Thyroid gland (tissue), 4 donors: ENCODE results near the gene BTBD9.

ENCODE experiments used
- CTCF ChIP-seq, 6 experiments: fragments of 200-600 bp in 3 of 6; fragments of 450-650 bp in 3 of 6; sonication (generic) in 3 of 6; IDR thresholded peaks; one replicate each; pipeline ENCODE4 v1.5.1; 2016 to 2019; ENCODE audit warnings: antibody characterized with exemption in 6 of 6, mild to moderate bottlenecking in 2 of 6, inconsistent platforms in 1 of 6, moderate library complexity in 1 of 6
- POLR2A ChIP-seq, 2 donors: fragments of 450-650 bp; IDR thresholded peaks; one replicate each; pipeline ENCODE4 v1.6.1; 2017; ENCODE audit warnings: antibody characterized with exemption in 2 of 2, mild to moderate bottlenecking in 2 of 2, moderate library complexity in 1 of 2

GRCh38 chr6:38177882-38178583 is 461.7 kb downstream of the BTBD9 start:
- TF ChIP-seq CTCF (IDR thresholded peaks at IDR 0.05) (no peak), POLR2A (IDR thresholded peaks at IDR 0.05) (no peak)
